DND-41 (cell line): ENCODE measurements around the gene SRL.

Experiments
- CTCF ChIP-seq: IDR thresholded peaks from 2 replicates; pipeline ENCODE4 v1.5.1; 2012; ENCODE audit warnings: borderline replicate concordance, low read length, moderate library complexity, mild to moderate bottlenecking; ENCODE audit not compliant: poor library complexity, severe bottlenecking; ENCODE audit errors: extremely low read depth
- EZH2 ChIP-seq: IDR thresholded peaks from 3 replicates; pipeline ENCODE4 v1.6.1; 2012; ENCODE audit warnings: borderline replicate concordance, low read depth, mild to moderate bottlenecking, moderate library complexity, low read length, inconsistent platforms; ENCODE audit not compliant: severe bottlenecking

GRCh38 chr16:4180511-4180910 is 61.4 kb downstream of the SRL start:
- TF ChIP-seq CTCF (no peak), EZH2 (no peak)
